LNCaP clone FGC (cell line): ENCODE measurements around the gene JPH3.
A peak's percentile ranks its signal among the peaks of the same experiment; 100 is the strongest.

Source experiments
- DNase-seq: peaks from one replicate; pipeline ENCODE4 v3.0.0-alpha.2; 2011; ENCODE audit warnings: low read depth
- H3K4me3 ChIP-seq: 2 replicates; pipeline ENCODE4 v1.5.1; 2011; ENCODE audit warnings: mild to moderate bottlenecking, low read depth, low read length, control low read depth
- CTCF ChIP-seq: IDR thresholded peaks from 2 replicates; pipeline ENCODE4 v1.5.1; 2012; ENCODE audit warnings: mild to moderate bottlenecking; ENCODE audit not compliant: control insufficient read depth, insufficient read depth; ENCODE audit errors: extremely low read depth

Gene JPH3

GRCh38 chr16:87608400-87608985, 6.2 kb downstream of the JPH3 start:
- TF ChIP-seq CTCF: no peak
- peak; percentile 17 for DNase-seq
- H3K4me3 ChIP-seq: no peak overlapping the region

GRCh38 chr16:87610026-87610425, 7.7 kb downstream of the JPH3 start:
- no peak for TF ChIP-seq CTCF
- H3K4me3 ChIP-seq: no peak overlapping the region
- no peak for DNase-seq

GRCh38 chr16:87611456-87611855, 9.1 kb downstream of the JPH3 start:
- no peak for TF ChIP-seq CTCF
- no peak for DNase-seq

GRCh38 chr16:87613961-87614360, 11.7 kb downstream of the JPH3 start:
- no peak for TF ChIP-seq CTCF
- H3K4me3 ChIP-seq: no peak overlapping the region
- DNase-seq: no peak

More at GRCh38 chr16:87611456-87611855, 9.1 kb downstream of the JPH3 start:
- no peak overlapping the region for H3K4me3 ChIP-seq

- H3K4me3 ChIP-seq: no peak overlapping the region
- DNase-seq: no peak
- no peak for TF ChIP-seq CTCF
These were observed 13.3 kb downstream of the JPH3 start for GRCh38 chr16:87615621-87616041.

GRCh38 chr16:87616556-87616955, 14.2 kb downstream of the JPH3 start:
- TF ChIP-seq CTCF: no peak
- no peak for DNase-seq
- H3K4me3 ChIP-seq: no peak overlapping the region

GRCh38 chr16:87618216-87618615, 15.9 kb downstream of the JPH3 start:
- TF ChIP-seq CTCF: no peak
- no peak overlapping the region for H3K4me3 ChIP-seq
- DNase-seq: no peak
